Vagina (tissue), 2 donors: Measurements from ENCODE around the gene SSBP2.

Experiments used
- POLR2A ChIP-seq, 2 donors: fragments of 450-650 bp; IDR thresholded peaks; one replicate each; pipeline ENCODE4 v1.6.1; 2017; ENCODE audit warnings: antibody characterized with exemption in 2 of 2, mild to moderate bottlenecking in 2 of 2, moderate library complexity in 2 of 2
- TF ChIP-seq, protein P1 (sequence below), 3 experiments: fragments of 450-650 bp in 2 of 3; fragments of 200-600 bp in 1 of 3; sonication (generic) in 1 of 3; IDR thresholded peaks; one replicate each; pipeline ENCODE4 v1.5.1; 2017 to 2019; ENCODE audit warnings: antibody characterized with exemption in 3 of 3, mild to moderate bottlenecking in 2 of 3, moderate library complexity in 2 of 3

DNA sequence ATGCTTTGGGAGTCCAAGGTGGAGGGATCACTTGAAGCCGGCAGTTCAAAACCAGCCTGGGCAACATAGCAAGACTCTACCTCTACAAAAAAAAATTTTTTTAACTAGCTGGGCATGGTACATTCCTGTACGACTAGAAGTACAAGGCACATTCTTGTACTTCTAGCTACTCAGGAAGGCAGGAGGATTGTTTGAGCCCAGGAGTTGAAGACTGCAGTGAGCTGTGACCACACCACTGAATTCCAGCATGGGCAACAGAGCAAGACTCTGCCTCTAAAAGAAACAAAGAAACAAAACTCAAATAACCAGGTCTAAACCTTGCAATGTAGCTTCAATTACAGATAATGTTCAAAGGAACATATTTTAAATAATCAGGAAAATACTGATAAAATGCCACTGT is 56.2 kb downstream of the SSBP2 start:
- TF ChIP-seq POLR2A (IDR thresholded peaks at IDR 0.05) = no peak
- TF ChIP-seq, protein P1, sequence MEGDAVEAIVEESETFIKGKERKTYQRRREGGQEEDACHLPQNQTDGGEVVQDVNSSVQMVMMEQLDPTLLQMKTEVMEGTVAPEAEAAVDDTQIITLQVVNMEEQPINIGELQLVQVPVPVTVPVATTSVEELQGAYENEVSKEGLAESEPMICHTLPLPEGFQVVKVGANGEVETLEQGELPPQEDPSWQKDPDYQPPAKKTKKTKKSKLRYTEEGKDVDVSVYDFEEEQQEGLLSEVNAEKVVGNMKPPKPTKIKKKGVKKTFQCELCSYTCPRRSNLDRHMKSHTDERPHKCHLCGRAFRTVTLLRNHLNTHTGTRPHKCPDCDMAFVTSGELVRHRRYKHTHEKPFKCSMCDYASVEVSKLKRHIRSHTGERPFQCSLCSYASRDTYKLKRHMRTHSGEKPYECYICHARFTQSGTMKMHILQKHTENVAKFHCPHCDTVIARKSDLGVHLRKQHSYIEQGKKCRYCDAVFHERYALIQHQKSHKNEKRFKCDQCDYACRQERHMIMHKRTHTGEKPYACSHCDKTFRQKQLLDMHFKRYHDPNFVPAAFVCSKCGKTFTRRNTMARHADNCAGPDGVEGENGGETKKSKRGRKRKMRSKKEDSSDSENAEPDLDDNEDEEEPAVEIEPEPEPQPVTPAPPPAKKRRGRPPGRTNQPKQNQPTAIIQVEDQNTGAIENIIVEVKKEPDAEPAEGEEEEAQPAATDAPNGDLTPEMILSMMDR (IDR thresholded peaks at IDR 0.05) = no peak
